HG03135 (cell line): ENCODE results near the gene C17orf100.
A peak's percentile ranks its signal among the peaks of the same experiment; 100 is the strongest.

Source experiments
- ATAC-seq: cut with Tn5 transposase; IDR thresholded peaks from one replicate; pipeline ENCODE4 v1.9.1; 2021; ENCODE audit warnings: mild to moderate bottlenecking, moderate library complexity; ENCODE audit not compliant: unreplicated experiment

The C17orf100 gene

DNA sequence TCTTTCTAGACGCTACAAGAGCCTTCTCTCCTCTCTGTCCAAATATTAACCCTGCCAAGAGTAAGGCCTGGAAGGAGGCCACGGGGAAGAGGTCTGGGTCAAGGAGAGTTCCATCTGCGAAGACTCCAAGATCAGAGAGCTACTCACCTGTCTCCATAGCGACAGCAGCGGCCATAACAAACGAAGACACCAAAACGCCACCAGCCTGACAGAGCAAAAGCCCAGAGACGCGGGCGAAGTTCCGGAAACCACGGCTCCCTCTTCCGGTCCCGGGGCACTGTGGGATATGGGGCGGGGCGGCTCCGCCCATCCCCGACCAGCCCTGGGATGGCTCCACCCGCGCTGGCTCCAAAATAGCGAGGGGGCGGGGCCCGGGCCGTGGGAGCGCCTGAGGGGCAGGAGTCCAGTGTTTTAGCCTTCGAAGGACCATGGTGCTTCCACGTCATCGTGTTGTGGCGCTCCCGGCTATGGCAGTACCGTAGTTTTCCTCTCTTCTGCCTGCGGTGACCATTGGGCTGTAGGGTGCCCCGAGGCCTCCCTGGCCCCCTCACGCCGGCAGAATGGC lies at the start of gene C17orf100, which contains the start of gene MED31:
C17orf100 (plus strand) TSS at position 409 of the 565 bp plus-strand sequence; CDS start at position 561, 152 bp downstream.
MED31 (minus strand) TSS at position 252 of the 565 bp plus-strand sequence; CDS start at position 175, 77 bp downstream.
- peak; percentile 80 for ATAC-seq

DNA sequence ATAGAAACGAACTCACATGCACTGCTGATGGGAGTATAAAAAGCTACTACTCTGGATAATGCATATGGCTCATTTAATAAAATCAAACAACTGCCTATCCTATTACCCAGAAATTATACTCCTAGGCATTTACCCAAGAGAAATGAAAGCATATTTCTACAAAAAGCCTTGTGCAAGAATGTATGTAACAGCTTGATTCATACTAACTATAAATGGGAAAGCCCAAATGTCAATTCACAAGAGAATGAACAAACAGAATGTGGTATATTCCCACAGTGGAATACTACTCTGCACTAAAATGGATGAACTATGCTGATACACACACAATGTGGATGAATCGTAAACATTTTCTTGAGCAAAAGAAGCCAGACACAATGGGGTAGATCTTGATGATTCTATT lies 49.4 kb upstream of the C17orf100 start:
- ATAC-seq: no peak

DNA sequence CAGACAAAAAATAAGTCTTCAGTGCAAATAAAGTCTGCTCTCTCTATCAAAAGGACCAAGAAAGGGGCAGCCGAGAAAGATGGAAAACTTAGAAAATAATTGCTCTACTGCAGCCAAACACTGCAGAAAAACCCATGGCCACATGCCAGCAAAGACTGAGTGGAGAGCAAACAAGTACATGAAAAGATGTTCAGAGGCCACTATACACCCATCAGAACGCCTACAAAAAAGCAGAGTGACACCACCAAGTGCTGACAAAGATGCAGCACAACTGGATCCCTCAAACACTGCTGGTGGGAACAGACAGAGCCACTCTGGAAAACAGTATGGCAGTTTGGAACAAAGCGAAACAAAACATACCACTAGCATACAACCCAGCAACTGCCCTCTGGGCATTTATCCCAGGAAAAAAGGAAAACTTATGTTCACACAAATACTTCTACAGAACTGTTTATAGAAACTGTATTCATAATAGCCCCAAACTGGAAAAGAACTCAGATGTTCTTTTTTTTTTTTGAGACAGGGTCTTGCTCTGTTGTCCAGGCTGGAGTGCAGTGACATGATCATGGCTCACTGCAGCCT lies 47.7 kb upstream of the C17orf100 start:
- no peak for ATAC-seq

GRCh38 chr17:6605142-6605541 lies 46.4 kb upstream of the C17orf100 start:
- no peak for ATAC-seq

DNA sequence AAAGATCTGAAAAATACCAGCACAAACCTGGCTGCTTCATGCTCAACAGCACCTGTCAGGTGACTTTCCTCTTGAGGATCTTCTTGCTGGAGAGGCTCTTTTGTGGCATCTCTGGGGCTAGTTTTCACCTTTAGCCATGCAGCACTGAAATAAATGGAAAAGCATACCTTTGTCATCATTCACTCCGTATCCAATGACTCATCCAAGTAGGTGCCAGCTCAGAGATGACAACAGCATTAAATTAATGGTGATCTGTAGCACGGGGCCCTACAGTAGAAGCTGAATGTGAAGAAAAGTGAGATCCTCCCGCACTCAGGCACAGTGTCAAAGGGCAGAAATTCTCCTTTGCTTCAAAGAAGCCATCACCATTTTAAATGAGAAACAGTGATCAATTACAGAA lies 43.2 kb upstream of the C17orf100 start:
- no peak for ATAC-seq

DNA sequence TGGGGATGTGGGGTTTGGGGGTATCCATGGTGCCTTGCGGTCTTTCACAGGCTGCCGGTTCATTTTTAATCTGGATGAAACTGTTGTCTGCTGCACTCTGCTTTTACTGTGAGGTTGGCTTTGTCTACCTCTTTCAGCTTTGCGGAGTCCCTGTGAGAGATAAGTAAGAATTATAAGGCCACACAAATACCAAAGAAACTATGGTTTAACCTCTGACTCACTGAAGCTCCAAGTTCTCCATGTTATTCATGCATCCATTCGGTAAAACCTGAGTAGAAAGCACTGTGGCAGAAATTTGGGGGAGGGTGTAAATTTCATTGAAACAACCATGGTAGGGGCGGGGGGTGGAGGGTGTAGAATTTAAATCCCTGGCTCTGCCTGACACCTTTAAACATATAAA lies 41.6 kb upstream of the C17orf100 start:
- no peak for ATAC-seq

GRCh38 chr17:6611231-6611630 lies 40.3 kb upstream of the C17orf100 start:
- ATAC-seq: no peak

- no peak for ATAC-seq
Observed at GRCh38 chr17:6623941-6624340, 27.6 kb upstream of the C17orf100 start.

GRCh38 chr17:6626616-6627015 lies 24.9 kb upstream of the C17orf100 start:
- no peak for ATAC-seq

- no peak for ATAC-seq
Observed at GRCh38 chr17:6627019-6627418, 24.5 kb upstream of the C17orf100 start.

DNA sequence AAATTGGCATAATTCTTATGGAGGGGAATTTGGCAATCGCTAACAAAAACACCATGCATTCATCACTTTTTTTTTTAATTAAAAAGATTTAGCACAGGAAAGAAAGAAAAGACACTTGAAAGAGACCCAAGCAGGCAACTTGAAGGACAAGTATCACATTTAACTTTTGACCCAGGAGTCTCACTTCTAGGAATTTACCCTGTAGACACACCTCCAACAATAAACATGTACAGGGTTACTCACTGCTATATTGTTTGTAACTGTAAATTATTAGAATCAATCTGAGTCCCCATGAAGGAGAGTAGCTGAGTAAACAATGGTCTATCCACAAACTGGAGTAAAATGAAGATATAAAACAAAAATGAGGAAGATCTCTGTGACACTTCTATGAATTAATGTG lies 21.2 kb upstream of the C17orf100 start:
- no peak for ATAC-seq

DNA sequence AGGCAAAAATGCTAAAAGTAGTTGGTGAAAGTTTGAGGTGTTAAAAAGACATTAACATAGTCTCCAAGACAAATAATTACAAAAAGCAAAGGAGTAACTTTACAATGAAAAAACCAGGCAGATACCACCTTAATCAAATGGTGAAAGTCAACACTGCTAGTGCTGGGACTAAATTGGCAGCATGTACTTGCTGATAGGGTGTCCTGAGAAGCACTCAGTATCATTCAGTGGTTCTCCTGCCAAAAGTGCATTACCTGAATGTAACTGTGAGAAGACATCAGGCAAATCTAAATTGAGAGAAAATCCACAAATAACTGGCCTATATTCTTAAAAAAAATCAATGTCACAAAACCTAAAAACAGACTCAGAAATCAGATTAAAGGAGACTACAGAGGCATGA lies 19.0 kb upstream of the C17orf100 start:
- ATAC-seq: no peak

DNA sequence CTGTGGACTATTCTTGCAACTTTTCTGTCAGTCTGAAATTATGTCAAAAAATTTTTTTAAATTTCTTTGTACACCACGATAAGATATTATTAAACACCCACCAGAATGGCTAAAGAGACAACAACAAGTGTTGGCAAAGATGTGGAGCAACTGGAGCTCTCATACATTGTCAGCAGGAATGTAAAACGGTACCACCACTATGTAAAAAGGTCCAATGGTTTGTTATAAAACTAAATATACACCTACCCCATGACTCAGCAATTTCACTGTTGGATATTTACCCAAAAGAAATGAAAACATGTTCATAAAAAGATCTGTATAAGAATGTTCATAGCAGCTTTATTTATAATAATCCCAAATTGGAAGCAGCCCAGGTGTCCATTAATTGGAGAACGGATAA lies 18.3 kb upstream of the C17orf100 start:
- ATAC-seq: no peak

GRCh38 chr17:6636105-6636504 lies 15.5 kb upstream of the C17orf100 start:
- no peak for ATAC-seq

- ATAC-seq: no peak
Observed at GRCh38 chr17:6636616-6637457, 14.7 kb upstream of the C17orf100 start.

- ATAC-seq: no peak
Observed at GRCh38 chr17:6637458-6637840, 14.1 kb upstream of the C17orf100 start.

GRCh38 chr17:6638046-6638908 lies 13.3 kb upstream of the C17orf100 start:
- no peak for ATAC-seq

GRCh38 chr17:6639014-6639585 lies 12.5 kb upstream of the C17orf100 start:
- no peak for ATAC-seq

- peak; percentile 9 for ATAC-seq
Observed at GRCh38 chr17:6639586-6640535, 11.7 kb upstream of the C17orf100 start.
